ENCODE data around the gene ENO3.

GRCh38 chr17:5002121-5002788 lies 51.3 kb downstream of the ENO3 start:
- TF ChIP-seq POLR2A (IDR thresholded peaks at IDR 0.05): no peak
- TF ChIP-seq CTCF (IDR thresholded peaks at IDR 0.05): no peak
